Measurements from ENCODE around the gene PUDP.

- no peak for TF ChIP-seq EP300 (conservative IDR thresholded peaks at IDR 0.05; ENCODE audit: poor library complexity, severe bottlenecking)
- TF ChIP-seq, protein P1, sequence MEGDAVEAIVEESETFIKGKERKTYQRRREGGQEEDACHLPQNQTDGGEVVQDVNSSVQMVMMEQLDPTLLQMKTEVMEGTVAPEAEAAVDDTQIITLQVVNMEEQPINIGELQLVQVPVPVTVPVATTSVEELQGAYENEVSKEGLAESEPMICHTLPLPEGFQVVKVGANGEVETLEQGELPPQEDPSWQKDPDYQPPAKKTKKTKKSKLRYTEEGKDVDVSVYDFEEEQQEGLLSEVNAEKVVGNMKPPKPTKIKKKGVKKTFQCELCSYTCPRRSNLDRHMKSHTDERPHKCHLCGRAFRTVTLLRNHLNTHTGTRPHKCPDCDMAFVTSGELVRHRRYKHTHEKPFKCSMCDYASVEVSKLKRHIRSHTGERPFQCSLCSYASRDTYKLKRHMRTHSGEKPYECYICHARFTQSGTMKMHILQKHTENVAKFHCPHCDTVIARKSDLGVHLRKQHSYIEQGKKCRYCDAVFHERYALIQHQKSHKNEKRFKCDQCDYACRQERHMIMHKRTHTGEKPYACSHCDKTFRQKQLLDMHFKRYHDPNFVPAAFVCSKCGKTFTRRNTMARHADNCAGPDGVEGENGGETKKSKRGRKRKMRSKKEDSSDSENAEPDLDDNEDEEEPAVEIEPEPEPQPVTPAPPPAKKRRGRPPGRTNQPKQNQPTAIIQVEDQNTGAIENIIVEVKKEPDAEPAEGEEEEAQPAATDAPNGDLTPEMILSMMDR (IDR thresholded peaks at IDR 0.05; ENCODE audit: poor library complexity, severe bottlenecking), result no peak
- TF ChIP-seq POLR2AphosphoS5 (IDR thresholded peaks at IDR 0.05), result no peak
- TF ChIP-seq EZH2 (IDR thresholded peaks at IDR 0.05; ENCODE audit: borderline replicate concordance, insufficient read depth, low read length, poor library complexity, severe bottlenecking), result no peak
- TF ChIP-seq SMC3 (conservative IDR thresholded peaks at IDR 0.05; ENCODE audit: poor library complexity), result no peak
- TF ChIP-seq TAF1 (IDR thresholded peaks at IDR 0.05; ENCODE audit: low read depth), result no peak
- no peak for TF ChIP-seq RAD21 (conservative IDR thresholded peaks at IDR 0.05)
- no peak for TF ChIP-seq REST (IDR thresholded peaks at IDR 0.05; ENCODE audit: borderline replicate concordance)
- no peak for TF ChIP-seq MXI1 (conservative IDR thresholded peaks at IDR 0.05; ENCODE audit: poor library complexity, severe bottlenecking)
Measured at GRCh38 chrX:7109838-7110793, 37.8 kb downstream of the PUDP start.

All from neural cell (in vitro differentiated cells).